ENCODE data around the gene MGMT. TPM values are rescaled to one million over a fixed set of nuclear protein-coding genes. Genes with fewer than 3 reads are reported as not detected.

Gene MGMT
- total and polyA plus RNA-seq, 2 donors (not counting 3 experiments of a cell fraction or from before 2014, with no cell fraction given), result 15.0 to 15.2 TPM

- ChIA-PET CTCF (no interaction called here), POLR2A (no interaction called here)
- Histone ChIP-seq H3K4me2 (ENCODE audit: insufficient read depth, low read length) (no peak overlapping the region), H3K79me2 (ENCODE audit: control insufficient read depth, insufficient read depth, low read length) (no peaks in the 10 kb centered on the region), H3K27ac (ENCODE audit: insufficient read depth, low read depth, low read length) (no peak overlapping the region), H3K36me3 (ENCODE audit: control insufficient read depth in 2 of 2, extremely low read depth in 1 of 2, insufficient read depth in 2 of 2, low read length in 2 of 2) (no peaks in the 10 kb centered on the region), H3K4me1 (ENCODE audit: control insufficient read depth, extremely low read depth, insufficient read depth, low read length) (no peaks in the 10 kb centered on the region), H3K9ac (replicated peaks; ENCODE audit: extremely low read depth, insufficient read depth, low read length) (no peak overlapping the region), H3K9me1 (replicated peaks; ENCODE audit: control insufficient read depth, extremely low read depth, insufficient read depth, low read length) (no peaks in the 10 kb centered on the region), H3K27me3 (ENCODE audit: control insufficient read depth in 2 of 2, insufficient read depth in 2 of 2, low read length in 2 of 2) (no peaks in the 10 kb centered on the region), H3K9me3 (replicated peaks; ENCODE audit: control insufficient read depth, insufficient read depth, low read length) (peaks cover 2% of the 10 kb centered on the region), H2AFZ (ENCODE audit: low read depth, low read length) (no peak overlapping the region), H4K20me1 (replicated peaks; ENCODE audit: control insufficient read depth, extremely low read depth, insufficient read depth, low read length) (no peaks in the 10 kb centered on the region), H3K4me3 (replicated peaks in 1 of 3; ENCODE audit: insufficient read depth in 1 of 3, low read depth in 1 of 3, low read length in 3 of 3) (no peak overlapping the region)
- no peak for DNase-seq (ENCODE audit: low read depth, low spot score)
- intact Hi-C loops (cut with micrococcal nuclease), result no loop called here
- no TSS peak for BruUV-seq (replicated peaks)
- no peak for FAIRE-seq
- dilution Hi-C loops (cut with MboI; ENCODE audit: extremely low pct_ligation_motif_present, low sequenced_read_pairs), result no loop called here
- TF ChIP-seq POLR2AphosphoS5 (IDR thresholded peaks at IDR 0.05; ENCODE audit: insufficient read depth, low read depth, low read length), result no peak
- TF ChIP-seq CTCF (IDR thresholded peaks at IDR 0.05; ENCODE audit: extremely low read depth in 1 of 2, insufficient read depth in 1 of 2, low read depth in 1 of 2, low read length in 2 of 2), result no peak
- TF ChIP-seq EZH2 (IDR thresholded peaks at IDR 0.05; ENCODE audit: borderline replicate concordance, low read depth, low read length, severe bottlenecking), result no peak
- TF ChIP-seq JUN (IDR thresholded peaks at IDR 0.05; ENCODE audit: borderline replicate concordance, insufficient read depth, insufficient read length, low read depth), result no peak
- TF ChIP-seq POLR2A (IDR thresholded peaks at IDR 0.05; ENCODE audit: low read depth, low read length), result no peak
- no peak for TF ChIP-seq MYC (IDR thresholded peaks at IDR 0.05; ENCODE audit: low read depth, low read length)
- TF ChIP-seq GATA2 (IDR thresholded peaks at IDR 0.05; ENCODE audit: insufficient read depth, insufficient read length, low read depth, low read length), result no peak
- no peak for TF ChIP-seq FOS (IDR thresholded peaks at IDR 0.05; ENCODE audit: borderline replicate concordance, insufficient read depth, low read length)
- no peak for TF ChIP-seq MAX (IDR thresholded peaks at IDR 0.05; ENCODE audit: insufficient read depth, insufficient read length)
These were observed 332.9 kb downstream of the MGMT start for GRCh38 chr10:129799942-129800341.
